Measurements from ENCODE around the gene HYDIN.

Gene HYDIN

DNA sequence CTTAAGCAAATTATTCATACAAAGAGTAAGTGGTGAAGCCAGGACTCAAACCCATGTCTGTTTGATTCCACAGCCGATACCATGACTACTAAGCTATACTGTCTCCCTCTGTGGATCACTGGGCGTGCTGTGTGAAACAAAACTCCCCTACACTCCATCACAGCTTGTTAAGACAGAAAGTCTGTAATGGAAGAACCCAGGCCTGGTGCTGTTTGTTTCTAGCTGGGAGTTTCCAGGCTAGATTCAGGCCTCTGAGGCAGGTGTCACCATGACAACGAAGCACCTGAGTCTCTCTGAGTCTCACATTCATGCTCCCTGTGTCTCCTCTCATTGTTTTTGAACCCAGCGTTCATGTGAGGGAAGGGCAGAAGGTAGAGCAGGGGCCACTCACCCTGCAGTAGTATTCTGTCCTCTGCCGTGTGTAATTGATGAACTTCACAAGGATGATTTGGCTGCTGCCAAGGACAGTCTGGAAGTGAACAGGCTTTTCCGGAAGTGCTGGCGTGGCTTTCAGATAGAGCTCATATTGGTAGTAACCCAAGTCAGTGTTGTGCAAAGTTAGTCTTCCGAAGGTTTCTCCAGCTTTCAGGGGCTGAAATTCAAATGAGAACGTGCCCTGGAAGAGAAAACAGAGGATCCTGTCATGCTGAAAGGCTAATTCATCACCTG lies 421.0 kb downstream of the HYDIN start:
- DNase-seq: no peak

DNA sequence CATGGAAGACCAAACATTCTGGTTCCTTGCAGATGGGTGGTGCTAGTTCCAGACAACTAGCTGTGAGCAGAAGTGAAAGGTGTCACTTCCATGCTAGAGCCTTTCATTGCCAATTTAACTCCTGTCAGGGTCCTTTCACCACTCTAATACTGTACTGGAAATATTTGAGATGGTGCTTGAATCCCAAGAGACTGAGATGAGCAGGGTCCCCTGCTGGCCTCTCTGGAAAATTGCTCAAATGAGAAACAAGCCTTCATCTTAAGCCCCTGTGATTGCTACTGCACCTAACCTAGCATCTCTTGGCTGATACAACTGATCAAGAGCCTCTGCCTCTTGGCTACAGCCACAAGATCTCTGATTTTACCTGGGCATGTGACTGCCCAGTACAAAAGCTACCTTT lies 422.2 kb downstream of the HYDIN start:
- DNase-seq: no peak

DNA sequence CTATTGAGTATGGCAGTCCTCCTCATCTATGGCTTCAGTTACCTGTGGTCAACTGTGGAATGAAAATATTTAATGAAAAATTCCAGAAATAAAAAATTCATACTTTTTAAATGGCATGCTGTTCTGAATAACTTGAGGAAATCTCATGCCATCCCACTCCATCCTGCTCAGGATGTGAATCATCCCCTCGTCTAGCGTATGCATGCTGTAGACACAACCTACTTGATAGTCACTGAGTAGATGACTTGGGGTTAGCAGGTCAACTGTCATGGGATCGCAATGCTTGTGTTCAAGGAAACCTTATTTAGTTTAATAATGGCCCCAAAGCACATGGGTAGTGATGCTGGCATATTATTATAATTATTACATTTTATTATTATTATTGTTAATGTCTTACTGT lies 424.7 kb downstream of the HYDIN start:
- no peak for DNase-seq

DNA sequence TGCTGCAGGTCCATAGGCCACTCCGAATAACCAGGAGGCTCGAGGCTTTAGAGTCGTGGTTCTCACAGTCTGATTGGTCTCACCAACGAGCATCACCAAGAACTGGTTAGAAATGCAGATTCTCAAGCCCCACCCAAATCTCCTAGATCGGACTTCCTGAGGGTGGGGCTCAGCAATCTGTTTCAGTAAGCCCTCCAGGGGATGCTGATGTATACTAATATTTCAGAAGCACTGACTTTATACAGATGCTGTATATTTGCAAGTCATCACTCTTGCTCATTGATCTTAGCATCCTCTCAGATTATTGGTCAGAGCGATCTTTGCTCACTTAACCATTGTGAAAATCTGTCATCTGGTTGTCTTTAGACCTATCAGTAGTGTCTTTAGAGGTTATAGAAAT lies 425.1 kb downstream of the HYDIN start:
- DNase-seq: no peak

DNA sequence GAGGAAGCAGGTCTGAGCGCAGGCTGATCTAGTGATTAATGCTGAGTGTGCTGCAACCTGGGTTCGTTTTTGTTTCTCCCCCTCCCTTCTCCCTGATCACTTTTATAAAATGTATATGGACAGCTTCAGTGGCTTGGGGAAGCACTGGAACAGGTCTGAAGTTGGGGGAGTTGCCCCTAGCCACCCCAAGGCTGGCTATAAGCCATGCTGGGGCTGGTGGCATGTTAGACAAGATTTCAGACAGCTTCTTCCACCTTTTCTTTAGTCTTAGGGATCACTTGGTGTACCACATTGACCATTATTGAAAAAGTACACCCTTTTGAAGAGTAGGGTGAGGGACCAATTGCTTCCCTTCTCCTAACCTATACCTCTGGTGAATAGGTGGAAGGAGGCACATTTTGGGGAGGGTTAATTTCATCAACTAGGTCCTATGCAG lies 425.8 kb downstream of the HYDIN start:
- DNase-seq: no peak

DNA sequence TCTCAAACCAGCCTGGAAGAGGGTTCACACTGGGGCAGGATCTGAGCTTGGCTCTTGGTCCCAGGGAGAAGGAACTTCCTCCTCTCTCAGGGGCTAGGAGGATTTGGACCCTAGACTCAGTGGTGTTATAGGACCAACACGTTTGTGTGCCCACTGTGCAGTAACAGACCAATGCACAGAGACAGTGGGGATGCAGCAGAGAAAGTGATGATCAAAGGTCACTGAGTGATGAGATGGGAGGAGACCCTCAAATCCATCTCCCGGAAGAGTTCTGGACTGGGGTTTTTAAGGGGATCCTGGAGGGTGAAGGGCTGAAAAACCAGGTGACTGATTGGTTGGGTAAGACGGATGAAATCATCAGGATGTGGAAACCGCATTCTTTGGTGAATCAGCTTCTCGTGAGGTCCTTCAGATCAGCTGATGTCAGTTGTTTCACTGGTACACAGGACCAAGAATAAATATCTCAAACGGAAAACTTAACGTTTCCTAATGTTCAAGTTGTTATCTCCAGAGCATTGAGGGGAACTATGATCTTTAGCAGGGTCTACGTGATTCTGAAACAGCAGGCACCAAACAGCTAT lies 426.3 kb downstream of the HYDIN start:
- DNase-seq: no peak

DNA sequence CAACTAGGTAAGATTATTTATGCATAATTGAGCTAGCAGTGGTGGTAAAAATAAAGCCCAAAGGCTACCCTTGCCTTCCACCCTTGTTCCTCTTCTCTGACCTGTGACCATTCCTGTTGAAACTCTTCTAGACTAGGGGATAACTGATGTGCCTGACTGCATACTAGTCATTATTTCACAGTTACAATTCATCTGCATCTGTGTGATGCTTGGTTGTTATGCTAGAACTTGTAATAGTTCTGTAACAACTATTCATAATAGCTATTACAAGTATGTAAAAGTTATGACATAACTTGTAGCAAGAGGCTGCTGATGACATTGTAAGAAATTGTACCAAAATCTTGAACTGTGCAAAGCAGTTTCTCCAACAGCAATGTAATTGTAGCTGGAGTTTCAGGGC lies 427.2 kb downstream of the HYDIN start:
- no peak for DNase-seq

DNA sequence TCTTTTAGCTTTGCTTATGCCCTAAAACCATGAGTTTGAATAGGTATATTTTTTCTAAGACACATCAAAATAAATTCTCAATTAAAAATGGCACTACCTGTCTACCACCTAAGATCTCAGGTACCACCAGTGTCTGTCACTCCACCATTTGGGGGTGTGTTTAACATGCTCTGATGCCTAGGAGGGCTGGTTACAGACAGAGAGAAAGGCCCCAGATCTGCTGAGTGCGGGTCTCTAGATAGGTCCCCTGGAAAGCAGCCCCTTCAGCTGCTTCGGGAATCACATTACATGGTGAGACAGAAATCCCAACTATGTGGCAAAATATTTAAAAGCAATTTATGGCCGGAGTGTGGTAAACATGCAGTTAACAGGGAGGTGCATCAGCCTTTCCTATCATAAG lies 428.9 kb downstream of the HYDIN start:
- no peak for DNase-seq

DNA sequence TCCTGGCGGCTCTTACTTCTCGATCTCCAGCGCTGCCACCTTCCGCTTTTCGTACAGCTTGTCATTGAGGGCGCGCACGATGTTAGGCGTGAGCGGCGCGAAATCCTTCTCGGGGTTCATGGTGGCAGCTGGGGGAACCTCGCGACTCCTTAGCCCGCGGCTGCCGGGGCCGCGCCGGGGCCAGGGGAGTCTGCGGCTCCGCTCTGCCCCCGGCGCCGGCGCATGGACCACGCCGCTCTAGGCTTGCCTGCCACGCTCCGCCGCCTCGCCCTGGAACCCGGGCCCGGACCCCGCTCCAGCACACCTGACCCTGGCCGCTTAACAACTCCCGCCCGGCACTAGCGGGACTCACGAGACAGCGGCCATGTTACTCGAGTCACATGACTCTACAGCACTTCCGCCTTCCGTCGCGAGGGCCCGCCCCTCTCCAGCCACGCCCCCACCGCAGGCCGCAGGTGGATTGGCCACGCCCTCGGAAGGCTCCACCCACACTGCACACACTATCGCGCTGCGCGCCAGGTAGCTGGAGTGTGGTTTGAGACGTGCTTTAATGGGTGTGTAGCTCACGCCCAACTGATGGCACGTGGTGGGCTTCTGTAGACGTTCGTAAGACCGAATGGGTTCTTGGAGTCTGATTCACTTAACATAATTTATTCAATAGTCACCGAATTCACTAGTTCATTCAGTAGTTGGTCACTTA lies 429.6 kb downstream of the HYDIN start, which contains the start of gene VAC14:
Gene VAC14, minus strand, starts transcription at position 378 of the 700 bp plus-strand sequence. Its CDS starts 258 bp downstream, at position 120.
- peak; percentile 91 to 96 (median 92) for DNase-seq

DNA sequence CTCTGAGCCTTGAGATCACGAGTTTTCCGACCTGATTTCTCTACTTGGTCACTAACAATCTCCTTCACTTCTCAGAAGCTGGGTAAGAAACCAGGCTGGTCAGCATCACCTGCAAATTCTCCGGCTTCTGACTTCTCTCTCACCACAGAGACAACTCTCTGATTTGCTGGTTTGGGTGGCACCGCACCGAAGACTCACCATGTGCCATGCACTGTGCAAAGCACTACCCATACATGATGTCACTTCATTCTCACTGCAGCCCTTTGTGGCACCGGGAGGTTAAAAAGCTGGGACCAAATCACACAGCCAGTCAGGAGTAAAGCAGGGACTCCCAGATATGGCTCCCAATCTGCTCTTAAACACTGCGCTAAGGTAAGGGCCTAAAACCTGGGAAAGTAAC lies 430.2 kb downstream of the HYDIN start:
- no peak for DNase-seq

DNA sequence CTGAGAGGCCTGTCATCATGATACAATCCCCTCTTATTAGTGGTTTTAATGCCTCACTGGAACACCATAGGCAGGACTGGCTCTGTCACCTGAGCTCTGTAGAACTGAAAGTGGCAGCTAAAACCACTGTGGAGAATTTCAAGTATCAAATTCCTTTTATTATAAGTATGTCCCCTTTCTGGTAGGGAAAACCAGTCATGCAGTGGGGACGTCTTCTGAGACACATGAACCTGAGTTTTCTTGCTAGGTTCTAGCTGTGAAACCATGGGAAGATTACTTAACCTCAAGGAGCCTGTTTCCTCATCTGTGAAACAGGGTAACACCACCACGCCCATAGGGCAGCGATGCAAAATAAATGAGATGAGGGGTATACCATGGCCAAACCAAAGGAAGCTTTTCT lies 434.2 kb downstream of the HYDIN start:
- DNase-seq: no peak

DNA sequence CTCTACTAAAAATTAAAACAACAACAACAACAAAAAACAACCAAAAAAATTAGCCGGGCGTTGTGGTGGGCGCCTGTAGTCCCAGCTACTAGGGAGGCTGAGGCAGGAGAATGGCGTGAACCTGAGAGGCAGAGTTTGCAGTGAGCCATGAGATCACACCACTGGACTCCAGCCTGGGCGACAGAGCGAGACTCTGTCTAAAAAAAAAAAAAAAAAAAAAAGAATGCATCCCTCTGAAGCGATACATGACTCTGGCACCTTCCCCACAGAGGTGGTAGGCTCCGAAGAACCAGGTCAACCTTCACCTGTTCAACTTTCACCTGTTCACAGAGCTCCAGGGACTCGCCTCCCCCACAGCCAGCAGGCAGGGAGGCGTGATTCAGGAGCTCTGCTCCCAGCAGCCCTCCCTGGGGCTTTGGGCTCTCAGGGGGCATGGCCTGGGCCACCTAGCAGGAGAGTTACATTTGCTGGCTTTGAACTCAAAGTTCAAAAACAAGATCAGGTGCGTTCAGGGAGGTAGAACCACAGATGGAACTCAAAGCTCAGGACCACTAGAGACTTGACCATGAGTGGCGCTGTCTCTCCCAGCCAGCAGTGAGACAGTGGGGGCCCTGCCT lies 435.1 kb downstream of the HYDIN start:
- DNase-seq: no peak

DNA sequence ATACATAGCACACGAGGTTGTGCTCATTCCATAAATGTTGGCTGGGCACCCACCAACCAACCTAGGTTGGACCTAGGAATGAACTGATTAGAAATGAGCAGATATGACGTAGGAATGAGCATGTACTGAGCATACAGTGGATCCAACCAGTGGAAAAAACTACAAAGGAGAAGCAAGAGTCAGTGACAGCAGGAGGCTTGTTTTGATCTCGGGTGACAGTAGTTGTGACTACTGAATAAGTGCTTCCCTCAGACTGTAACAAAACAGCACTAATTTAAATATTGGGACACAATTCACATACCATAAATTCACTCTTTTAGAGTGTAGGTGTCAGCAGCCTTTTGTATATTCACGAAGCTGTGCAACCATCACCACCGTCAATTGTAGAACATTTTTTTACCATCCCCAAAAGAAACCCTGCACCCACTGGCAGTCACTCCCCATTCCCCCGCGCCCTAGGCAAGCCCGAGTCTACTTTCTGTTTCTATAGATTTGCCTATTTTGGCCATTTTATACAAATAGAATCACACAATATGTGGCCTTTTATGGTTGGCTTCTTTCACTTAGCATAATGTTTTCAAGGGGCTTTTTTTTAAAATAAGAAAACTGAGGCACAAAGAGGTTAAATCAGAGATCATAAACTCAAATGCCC lies 436.5 kb downstream of the HYDIN start:
- DNase-seq: no peak

DNA sequence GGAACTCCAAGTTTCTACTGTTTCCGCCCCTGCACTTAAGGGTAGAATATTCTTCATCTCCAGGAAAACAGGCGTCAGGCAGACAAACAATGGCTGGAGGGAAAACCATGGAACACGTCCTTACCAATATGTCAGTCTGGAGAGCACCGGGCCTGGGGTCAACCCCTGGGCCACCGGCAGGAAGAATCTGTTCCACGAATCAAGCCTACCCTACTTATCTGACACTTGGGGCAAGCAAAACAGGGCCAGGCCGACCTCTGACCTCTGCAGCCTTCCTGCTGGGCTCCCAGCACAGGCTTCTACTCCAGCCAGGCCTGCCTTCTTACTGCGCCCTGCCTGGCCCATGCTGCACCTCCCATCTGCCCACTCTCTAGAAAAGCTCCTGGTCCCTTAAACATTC lies 439.7 kb downstream of the HYDIN start:
- no peak for DNase-seq

DNA sequence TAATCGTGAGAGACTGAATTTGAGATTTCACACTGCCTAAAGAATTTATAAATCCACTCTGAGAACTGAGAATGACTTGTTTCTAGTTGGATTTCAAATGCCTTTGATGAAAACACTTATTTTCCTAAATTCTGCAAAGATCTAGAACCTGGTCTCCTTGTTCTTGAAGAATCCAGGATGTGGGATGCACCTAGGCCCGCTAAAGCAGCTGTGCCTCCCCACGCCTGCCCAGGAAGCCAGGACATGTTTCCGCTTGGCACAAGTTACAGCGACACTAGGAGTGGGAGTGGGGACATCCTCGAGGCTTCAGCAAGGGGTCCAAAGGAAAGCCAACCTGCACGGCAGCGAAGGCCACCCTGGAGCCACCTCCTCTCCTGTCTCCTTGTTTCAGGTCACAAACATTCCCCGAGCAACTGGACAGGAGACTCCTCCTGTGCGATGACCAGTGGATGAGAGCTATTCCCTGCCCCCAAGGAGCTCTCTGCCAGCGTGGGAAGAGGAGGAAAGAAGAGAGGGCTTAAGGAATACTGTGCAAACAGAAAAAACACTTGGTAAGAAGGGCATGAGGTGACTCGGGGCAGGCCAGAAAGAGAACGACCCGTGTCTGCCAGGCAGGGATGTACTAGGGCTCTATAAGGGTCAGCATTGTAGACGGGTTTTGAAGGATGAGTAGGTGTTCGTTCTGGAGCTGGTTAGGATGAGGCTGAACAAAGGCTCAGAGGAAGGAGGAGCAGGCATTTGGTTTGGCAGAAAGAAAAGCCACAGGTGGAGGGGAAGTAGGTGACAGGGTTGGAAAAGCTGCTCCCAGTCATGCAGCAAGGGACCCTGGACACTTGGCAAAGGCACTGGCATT lies 440.7 kb downstream of the HYDIN start:
- DNase-seq: no peak

DNA sequence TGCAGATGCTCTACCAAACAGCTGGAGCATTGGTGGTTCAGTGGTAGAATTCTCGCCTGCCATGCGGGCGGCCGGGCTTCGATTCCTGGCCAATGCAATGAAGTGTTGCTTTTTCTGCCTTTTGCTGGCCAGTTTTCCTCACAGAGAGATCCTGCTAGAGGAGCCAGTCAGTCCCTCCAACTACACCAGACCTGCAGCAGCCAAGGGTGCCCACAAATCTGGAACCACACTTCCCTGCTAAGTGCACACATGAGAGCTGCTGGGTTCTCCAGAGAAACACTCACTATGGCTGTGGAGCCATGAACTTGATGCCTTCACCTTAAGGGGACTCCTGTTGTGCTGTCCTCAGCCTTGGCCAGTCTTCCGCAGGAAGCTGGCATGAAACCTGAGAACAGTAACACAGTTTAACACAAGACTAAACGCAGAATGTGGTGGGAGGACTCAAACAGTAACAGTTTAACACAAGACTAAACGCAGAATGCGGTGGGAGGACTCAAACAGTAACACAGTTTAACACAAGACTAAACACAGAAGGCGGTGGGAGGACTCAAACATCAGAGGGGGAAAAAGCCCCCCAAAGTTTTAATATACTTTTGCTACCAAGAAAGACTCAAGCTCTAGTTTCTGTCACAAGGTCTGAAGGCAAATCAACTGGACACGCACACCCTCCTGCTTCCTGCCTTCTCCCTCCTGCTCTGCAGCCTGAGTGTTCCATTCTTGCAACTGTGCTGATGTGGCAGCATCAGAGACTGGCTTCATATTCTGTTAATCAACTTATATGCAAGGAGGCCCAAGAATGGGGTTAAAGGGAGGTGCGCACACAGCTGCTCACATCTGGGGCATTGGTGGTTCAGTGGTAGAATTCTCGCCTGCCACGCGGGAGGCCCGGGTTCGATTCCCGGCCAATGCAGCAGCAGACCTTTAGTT lies 441.6 kb downstream of the HYDIN start:
- no peak for DNase-seq

DNA sequence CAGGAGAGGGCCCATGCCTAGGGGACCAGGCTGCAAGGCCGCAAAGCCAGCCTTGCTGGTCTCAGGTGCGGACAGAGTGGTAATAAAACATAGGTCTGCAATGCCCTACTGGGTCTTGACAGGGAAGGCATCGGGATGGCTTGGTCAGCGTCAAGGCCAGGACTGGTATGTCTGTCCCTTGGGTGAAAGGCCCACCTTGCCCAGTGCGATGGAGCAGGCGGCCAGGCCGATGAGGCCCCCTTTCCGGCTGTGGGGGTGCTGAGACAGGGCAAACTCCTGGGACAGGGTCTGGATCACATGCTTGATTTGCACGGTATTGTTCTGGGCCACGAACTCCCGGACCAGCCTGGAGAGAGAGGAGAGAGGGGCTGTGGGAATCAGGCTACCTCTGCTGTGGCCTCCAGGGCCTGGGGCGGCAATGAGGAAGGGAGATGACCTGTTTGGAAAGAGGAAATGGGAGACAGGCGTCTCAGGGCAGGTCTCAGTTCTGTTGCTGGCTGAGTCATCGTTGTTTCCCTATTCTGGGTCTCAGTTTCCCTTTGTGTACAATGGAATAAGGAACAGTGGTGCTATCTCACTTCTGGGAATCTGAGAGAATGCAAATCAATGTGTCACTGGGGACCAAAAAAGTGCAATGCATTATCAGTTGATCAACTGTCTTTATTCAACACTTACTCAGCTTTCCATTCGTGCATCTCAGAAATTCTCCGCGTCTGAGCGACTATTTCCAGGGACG lies 444.3 kb downstream of the HYDIN start:
- no peak for DNase-seq

DNA sequence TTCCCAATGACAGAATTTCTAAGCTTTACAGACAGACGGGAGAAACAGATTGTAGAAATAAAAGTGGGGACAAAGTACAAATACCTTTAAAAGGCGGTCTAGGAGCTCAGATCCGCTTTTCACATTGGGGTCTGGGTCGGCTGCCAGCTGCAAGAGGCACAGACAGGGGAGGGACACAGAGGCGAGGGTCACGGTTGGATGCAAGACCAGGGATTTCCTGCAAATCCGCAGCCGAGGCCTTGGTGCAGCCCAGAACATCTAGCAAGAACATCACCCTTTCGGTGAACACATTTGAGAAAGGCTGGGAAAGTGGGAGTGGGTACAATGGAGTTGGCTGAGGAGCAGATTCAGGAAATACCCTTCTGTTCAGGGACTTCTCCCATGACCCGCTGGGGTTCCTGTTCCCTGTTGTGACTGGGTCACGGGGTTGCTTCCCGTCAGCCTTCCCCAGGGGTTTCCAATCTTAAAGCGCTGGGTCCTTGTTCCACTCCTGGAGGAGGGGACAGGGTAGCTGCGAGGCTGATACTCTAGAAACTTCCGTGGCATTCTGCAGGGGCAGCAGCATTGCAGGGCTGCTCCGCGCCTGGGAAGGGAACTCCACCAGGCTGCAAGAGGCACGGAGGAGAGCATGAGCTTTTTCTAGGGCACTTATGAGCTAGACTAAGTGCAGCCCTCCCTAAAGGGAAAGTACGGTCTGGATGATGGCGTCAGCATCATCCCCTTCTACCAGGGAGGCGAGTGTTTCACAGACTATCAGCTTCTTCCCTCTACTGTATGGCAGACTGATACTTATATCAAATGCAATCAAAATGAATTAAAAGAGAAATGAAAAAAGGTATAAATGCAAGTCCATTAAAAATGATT lies 445.6 kb downstream of the HYDIN start:
- DNase-seq: no peak

DNA sequence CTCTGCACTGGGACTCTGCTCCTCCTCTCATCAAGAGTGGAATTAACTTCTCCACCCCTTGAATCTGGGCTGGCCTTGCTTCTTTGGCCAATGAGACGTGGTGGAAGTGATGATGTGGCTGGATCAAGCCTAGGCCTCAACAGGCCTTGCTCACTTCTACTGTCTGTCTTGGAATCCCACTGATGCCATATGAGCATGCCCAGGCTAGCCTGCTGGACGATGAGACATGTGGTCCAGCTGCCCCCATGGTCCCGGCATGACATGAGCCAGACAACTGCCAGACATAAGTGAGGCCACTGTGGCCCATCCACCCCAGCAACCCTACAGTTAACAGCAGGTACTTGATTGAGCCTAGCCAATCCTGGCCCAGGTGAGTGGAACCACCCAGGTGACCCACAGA lies 448.3 kb downstream of the HYDIN start:
- DNase-seq: no peak
